ENCODE data around the gene GUCY2C. TPM values are rescaled to one million over a fixed set of nuclear protein-coding genes. Genes with fewer than 3 reads are reported as not detected.
"Not testable (repeated sequence)": the region's sequence is repeated elsewhere in the genome, so short reads cannot be mapped to it uniquely, and the experiment has no call there.

GUCY2C gene
- total RNA-seq, 1 donor from 2014 or later, result not detected

DNA sequence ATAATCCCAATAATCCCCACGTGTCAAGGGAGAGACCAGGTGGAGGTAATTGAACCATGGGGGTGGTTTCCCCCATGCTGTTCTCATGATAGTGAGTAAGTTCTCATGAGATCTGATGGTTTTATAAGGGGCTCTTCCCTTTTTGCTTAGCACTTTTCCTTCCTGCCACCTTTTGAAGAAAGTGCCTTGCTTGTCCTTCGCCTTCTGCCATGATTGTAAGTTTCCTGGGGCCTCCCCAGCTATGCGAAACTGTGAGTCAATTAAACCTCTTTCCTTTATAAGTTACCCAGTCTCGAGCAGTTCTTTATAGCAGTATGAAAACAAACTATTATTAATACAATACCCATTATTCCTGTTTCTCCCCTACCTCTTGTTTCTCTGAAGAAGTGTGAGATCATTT is 14.2 kb downstream of the GUCY2C start:
- intact Hi-C loops (cut with micrococcal nuclease), result not testable (repeated sequence)

DNA sequence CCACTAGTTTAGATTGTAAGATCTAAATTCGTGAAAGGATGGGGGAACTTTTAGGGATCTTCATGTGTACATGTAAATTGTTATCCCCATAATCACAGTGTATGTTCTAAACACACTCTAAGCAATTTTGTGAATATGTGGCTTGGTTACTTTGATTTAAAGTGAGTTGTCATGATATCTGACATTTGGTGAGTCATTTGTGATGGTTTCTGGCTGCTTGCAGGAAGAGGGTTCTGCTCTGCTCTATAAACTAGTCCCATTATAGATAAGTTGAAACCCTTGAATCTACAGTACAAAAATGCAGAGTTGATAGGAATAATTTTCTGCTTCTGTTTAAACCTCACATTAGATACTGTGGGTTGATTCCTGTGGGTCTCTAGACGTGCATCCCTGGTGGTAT is 14.8 kb downstream of the GUCY2C start:
- intact Hi-C loops (cut with micrococcal nuclease), result no loop called here

DNA sequence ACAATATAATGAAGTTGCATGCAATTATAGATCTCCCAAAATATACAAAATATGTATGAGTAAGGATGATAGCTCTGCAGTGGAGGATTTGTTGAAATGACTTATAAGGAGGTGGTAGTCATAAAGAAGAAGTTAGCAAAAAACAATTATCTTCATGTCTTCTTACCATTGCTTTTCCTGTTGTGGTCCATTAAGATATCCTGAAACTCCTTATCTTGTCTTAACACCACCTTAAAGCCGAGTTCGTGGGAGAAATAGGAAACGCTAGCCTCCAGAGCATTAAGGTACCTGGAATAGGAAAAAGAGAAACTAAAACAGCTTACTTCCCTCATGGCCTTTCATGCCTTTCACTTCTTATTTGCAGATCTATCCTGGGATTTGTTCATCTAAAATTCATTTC is 15.2 kb downstream of the GUCY2C start:
- intact Hi-C loops (cut with micrococcal nuclease), result no loop called here

DNA sequence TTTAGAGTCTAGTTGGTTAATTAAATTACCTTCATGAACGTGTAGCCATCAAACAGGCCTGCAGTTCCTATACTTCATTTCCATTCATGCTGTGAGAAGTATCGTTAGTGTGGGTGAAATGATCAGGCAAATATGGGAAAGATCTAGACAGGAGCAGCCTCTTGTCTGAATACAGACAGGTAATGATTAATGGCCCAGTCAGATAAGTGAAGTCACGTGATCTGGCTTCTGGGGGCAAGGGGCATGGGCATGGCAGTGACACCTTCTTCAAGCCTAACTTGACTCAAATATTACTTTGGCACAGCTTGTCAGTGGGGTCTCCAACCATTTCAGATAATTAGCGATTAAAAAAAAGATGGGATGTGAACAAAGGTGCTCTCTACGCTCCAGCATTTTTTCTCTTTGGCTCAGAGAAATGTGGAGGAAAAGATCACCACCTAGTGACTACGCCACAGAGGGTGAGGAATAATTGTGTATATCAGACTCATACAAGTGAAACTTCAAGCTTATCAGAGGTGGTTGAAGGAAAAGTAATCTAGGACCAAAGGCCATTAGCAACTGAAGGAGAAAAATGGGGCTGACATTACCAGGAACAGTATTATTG is 17.8 kb downstream of the GUCY2C start:
- intact Hi-C loops (cut with micrococcal nuclease), result no loop called here

DNA sequence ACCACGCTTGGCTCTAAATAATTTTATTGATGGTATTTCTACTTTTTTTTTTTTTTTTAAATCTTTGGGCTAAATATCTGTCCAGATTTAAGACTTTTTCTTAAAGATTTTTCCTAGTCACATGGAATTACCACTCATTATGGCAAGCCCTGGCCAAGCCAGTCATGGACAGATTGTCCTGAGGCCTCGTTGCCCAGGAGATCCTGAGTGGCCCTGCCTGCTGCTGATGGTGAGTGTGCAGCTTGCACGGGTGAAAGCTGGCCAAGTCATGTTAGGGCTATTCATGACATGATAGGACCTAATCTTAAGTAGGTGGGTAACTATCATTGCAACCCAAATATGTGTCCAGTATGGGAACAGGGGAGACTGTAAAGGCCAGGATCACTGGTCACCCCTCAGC is 27.8 kb downstream of the GUCY2C start:
- intact Hi-C loops (cut with micrococcal nuclease), result no loop called here

DNA sequence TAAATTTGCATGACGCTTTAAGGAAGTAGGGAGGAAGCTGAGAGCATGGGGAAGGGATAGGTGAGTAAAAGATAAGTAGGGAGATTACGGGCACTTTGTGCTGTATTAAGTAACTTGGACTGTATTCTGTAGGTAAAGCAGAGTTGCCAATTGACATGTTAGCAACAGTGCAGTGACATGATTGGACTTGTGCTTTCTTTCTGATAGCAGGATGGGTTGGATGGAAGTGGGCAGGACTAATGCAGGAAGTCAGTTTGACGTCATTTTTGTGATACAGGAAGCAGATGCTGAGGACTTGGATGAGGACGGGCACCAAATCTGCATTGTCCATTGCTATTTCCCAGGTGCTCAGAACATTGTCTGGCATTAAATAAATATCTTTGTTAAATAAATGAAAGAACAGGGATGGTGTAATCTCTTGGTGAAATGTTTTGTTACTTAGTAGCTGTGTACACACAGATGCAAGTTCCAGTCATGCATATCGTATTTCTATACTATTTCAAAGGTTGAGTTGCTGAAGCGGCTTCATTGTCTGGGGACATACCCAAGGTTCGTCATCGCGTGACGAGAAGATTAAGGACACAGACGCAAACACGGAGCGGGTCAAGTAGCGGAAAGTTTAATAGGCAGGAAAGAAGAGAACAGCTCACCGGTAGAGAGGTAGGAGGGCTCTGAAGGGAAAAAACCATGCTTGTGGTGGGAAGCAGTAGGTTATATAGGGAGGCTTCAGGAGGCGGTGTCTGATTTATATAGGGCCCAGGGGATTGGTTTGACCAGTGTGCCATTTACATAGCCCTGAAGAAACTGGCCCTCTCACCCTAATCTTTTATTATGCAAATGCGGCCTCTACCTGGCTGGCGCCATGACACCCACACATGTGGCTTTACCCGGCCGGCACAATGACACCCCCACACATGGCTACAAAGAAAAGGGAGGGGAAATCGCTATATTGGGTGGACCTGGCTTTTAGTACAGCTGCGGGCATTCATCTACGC is 30.7 kb downstream of the GUCY2C start:
- intact Hi-C loops (cut with micrococcal nuclease), result no loop called here

DNA sequence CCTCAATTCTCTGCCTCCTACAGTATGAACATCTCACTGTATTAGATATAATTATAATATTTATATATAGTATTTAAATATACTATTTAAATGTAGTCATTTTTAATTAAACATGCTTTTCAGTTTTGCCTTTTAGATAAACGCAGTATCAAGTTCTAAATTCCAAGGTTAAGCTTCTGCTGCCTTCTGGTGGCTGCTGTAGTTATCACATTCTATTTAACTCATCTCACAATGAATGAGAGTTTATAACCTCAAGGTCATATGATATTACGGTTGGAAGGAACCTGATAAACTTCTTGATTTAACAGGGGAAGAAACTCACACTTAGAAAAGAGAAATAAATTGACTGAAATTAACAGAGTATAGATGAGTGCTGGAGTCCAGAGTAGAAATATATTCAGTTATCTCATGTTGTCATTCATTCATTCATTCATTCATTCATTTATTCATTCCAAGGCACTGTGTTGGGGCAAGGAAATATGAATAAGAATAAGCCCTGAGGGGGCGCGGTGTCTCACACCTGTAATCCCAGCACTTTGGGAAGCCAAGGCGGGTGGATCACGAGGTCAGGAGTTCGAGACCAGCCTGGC is 31.9 kb downstream of the GUCY2C start:
- intact Hi-C loops (cut with micrococcal nuclease), result loop anchor here (1.0 to 5.0 kb wide), 5 partner anchors 34 to 477 kb away; partner anchors contain the start of gene ATF7IP

DNA sequence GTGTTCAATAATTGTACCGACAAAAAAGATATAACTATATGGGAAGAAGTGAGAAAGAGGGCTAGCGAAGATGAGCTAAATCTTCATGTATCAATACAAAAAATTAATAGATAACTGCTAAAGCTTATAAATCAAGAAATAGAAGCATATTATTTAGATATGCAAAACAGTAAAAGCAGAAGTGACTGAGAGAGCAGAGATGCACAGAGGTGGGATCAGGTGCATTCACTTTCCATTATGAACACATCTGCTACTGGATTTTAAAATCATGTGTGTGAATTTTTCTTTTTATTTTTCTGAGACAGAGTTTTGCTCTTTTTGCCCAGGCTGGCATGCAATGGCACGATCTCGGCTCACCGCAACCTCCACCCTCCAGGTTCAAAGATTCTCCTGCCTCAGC is 33.4 kb downstream of the GUCY2C start:
- intact Hi-C loops (cut with micrococcal nuclease), result loop anchor here (5.0 kb wide), 1 partner anchor 476 kb away; no protein-coding TSS in a partner anchor

DNA sequence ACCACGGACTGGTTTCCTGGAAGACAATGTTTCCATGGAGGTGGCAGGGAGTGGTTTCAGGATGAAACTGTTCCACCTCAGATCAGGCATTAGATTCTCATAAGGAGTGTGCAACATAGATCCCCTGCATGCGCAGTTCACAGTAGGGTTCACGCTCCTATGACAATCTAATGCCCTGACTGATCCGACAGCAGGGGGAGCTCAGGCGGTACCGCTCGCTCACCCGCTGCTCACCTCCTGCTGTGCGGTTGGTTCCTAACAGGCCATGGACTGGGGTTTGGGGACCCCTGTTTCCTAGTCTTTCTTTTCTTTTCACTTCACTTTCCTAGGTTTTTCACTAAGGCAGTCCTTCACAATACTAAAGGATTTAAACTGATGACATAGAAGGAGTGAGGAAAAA is 39.6 kb downstream of the GUCY2C start:
- intact Hi-C loops (cut with micrococcal nuclease), result no loop called here

DNA sequence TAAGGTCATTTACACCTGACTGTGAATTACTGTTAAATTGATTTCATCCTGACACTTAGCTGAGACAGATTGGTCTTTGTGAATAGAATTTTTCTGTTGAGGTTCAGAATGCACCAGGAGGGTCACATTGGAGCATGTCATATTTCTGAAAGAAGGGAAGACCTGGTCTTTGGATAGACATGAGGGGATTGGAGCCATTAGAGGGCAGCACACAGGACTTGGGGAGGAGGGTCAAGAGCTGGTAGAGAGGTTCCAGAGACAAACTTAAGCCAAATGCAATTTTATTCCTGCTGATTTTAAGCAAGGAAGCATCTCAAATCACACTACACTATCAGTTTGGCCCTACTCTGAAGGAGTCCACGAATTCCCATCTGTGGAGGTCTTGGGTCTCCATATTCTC is 41.1 kb downstream of the GUCY2C start:
- intact Hi-C loops (cut with micrococcal nuclease), result no loop called here

DNA sequence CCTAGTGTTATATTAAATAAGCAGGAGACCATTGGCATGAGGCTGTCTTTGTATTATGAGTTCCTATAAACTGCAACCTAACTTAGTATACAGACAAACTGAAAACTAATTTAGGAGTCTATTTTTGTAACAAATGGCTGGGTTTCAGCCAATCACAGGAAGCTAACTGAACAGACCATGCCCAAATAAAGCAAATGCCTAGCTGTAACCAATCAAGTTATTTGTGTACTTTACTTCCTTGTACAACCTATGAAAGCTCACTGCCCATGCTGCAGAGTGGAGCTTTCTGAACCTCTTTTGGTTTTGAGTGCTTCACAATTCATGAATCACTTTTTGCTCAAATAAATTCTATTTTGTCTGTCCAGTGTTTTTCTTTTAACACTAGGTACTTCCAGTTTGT is 41.6 kb downstream of the GUCY2C start:
- intact Hi-C loops (cut with micrococcal nuclease), result no loop called here

DNA sequence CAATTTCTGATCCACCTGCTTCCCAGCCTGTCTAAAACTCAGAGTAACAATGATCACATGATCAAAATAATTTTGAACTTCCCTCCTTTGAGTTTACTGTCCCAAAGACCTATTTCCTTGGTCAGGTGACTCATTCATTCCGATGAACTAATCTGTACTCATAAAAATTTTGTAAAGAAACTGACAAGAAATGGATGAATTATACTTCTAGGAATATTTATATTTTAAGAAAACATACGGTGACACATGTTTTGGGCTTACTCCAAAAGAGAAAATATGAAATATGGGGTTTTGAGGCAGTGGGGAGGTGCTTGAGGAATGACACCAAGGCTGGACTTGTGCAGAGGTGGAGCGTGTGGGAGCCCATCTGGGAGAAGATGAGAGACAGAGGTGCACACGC is 42.0 kb downstream of the GUCY2C start:
- intact Hi-C loops (cut with micrococcal nuclease), result no loop called here

DNA sequence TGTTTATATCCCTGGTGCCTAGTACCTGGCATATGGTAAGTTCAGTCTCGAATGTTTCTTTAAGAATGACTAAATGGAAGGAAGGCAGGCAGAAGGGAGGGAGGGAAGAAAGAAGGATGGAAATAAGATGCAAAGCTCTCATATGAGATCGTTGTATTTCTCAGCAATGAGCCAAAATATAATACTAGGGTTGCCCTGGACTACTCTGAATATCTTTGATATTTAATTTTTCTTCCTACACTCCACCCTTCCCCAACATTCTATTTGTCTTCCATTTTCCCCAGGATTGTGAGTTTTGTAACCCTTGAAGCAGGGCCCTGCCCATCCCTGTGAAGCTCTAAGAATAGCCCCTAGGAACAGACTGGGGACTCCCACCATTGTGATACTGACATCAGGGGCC is 43.9 kb downstream of the GUCY2C start:
- intact Hi-C loops (cut with micrococcal nuclease), result no loop called here

DNA sequence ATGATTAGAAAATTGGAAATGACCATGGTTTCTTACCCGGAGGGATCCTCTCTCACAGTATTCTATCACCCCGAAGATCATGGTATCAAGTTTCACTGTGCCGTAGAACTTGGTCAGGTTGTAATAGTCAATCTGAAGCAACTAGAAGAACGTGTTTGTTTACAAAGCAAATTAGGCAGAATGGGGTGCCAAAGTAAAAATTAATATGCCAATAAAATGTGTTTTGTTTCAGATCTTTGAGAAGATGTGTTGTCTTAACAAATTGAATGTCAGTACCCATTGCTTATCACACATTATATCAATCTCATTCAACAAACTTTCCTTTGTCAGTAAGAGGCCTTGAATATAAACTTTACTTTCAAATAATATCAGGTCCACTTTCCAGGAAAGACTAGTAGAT is 45.0 kb downstream of the GUCY2C start:
- intact Hi-C loops (cut with micrococcal nuclease), result no loop called here

DNA sequence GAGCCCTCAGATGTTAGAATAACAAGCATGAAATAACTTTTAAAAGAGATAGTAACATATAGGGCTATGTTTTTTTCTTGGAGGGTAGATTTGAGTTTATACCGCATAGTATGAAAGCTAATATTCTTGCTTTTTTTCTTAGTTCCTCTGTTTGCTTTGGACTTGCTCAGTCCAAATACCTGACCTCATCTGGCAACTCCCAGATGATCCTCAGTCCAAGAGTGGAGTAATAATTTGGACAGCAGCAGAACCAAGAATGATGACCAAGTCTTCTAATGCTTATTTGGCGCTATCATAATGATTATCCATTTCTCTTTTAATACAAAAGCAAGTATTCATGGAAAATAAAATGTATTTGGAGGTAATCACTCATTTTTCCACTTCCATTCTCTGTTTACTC is 45.6 kb downstream of the GUCY2C start:
- intact Hi-C loops (cut with micrococcal nuclease), result no loop called here

DNA sequence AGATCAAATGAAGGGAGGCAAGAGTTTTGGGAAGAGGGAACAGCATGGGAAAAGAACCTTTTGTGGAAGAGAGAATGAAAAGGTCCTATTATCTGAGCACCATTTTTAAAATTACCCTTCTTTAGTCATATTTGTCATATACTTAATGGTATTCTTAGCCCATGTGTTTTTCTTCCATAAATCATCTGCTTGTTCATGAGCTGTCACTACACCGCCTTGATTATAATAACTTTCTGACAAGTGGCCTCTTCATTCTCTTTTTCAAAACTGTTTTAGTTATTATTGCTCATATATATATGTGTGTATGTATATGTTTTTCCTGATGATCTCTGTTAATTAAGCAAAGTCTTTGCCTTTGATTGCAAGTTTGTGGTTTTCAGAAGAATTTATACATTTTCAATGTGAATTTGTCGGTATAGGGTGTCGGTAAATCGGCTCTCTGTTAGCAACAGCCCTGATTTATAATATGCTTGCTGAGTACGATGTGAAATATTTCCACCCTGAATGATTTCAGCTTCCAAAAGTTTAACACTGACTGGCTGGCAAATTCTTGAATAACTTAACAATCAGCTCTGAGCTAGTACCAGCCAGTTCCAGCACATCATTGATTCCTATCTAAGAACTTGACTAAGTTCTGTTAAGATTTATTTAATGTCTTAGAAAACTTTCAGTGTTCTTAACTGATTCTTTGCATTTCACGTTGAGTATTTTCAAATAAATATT is 49.2 kb downstream of the GUCY2C start:
- intact Hi-C loops (cut with micrococcal nuclease), result no loop called here

DNA sequence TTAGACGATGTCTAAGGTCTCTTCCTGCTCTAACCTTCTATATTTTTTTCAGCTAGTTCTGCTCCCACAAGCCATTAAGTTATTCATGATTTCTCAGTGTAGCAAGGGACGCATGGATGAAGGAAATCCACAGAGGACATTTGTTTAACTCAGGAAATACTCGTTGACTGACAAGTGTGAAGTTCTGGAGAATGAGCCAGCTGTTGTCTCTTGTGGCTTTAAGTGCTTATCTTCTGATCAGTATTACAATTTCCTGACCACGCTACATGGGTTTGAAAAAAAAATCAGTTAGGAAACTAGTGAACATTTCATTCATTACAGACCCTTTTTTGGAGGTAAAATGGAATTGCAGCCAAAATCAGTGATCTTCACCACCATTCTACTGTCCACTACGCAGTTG is 53.1 kb downstream of the GUCY2C start:
- intact Hi-C loops (cut with micrococcal nuclease), result loop anchor here (1.0 to 5.0 kb wide), 2 partner anchors 13 to 129 kb away; a partner anchor contains a TSS

DNA sequence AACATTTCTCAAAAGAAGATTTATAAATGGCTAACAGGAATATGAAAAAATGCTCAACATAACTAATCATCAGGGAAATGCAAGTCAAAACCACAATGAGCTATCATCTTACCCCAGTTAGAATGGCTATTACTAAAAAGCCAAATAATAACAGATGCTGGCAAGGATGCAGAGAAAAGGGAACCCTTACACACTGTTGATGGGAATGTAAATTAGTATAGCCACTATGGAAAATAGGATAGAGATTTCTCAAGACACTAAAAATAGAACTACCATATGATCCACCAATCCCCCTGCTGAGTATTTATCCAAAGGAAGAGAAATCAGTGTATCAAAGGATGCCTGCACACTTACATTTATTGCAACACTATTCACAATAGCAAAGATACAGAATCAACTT is 58.3 kb downstream of the GUCY2C start:
- intact Hi-C loops (cut with micrococcal nuclease), result no loop called here

DNA sequence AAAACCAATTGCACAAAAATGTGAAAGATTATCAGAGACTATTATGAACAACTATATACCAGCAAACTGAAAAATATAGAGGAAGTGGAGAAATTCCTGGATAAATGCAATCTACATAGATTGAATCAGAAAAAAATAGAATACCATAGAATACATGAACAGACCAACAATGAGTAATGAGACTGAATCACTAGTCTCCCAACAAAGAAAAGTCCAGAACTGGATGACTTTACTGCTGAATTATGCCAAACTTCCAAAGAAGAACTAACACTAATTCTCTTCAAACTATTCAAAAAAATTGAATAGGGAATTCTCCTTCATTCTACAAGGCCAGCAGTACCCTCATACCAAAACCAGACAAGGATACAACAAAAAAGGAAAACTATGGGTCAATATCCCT is 60.6 kb downstream of the GUCY2C start:
- intact Hi-C loops (cut with micrococcal nuclease), result no loop called here

DNA sequence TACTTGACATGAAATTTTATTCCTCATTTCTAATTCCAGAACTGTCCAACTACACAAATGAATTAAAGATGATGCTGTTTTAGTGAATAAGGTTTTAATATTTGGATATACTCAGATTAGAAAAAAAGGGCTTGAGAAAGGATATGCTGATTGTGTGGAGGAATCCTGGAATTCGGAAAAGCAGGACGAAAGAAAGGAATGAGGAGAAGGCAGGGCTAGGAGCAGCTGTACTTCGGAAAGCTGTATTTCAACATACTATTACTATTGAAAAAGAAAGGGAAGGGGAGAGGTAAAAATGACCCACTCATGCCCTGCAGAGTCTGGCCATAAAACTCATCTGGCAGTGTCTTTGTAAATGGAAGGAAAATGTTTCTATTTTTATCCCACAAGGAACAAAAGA is 65.6 kb downstream of the GUCY2C start:
- intact Hi-C loops (cut with micrococcal nuclease), result loop anchor here (1.0 kb wide), 6 partner anchors 13 to 392 kb away; no protein-coding TSS in a partner anchor
